Body of pancreas (tissue), 4 donors: ENCODE data around the gene RFESD. TPM values are rescaled to one million over a fixed set of nuclear protein-coding genes. Genes with fewer than 3 reads are reported as not detected.

Experiments used
- ATAC-seq: fragments of 150-250 bp; one replicate; pipeline ENCODE4 v1.9.1; 2016
- DNase-seq, 4 donors: peaks; one replicate each; pipeline ENCODE4 v3.0.0-alpha.2; 2019
- H3K27ac ChIP-seq, 4 donors: fragments of 200-600 bp; sonication (generic); 1 replicate in 3 of 4; 2 replicates in 1 of 4; pipeline versions ENCODE4 v1.5.1 to v1.6.1; 2016 to 2019; ENCODE audit warnings: mild to moderate bottlenecking in 1 of 4, mixed read lengths in 1 of 4, moderate library complexity in 1 of 4
- H3K27me3 ChIP-seq, 2 donors: fragments of 200-600 bp; sonication (generic); one replicate each; pipeline ENCODE4 v1.6.0; 2016; ENCODE audit warnings: mild to moderate bottlenecking in 1 of 2
- H3K36me3 ChIP-seq, 2 donors: fragments of 200-600 bp; sonication (generic); replicated peaks in 1 of 2; 2 replicates each; pipeline ENCODE4 v1.5.1; 2016; ENCODE audit warnings: low read depth in 2 of 2; ENCODE audit not compliant: insufficient read depth in 1 of 2
- H3K4me1 ChIP-seq: fragments of 200-600 bp; sonication (generic); one replicate; pipeline ENCODE4 v1.6.0; 2016
- H3K4me3 ChIP-seq, 2 donors: fragments of 200-600 bp; sonication (generic); 1 replicate in 1 of 2; 2 replicates in 1 of 2; pipeline ENCODE4 v1.5.1; 2016 to 2019
- H3K9me3 ChIP-seq, 3 donors: fragments of 200-600 bp; sonication (generic); 1 replicate in 2 of 3; 2 replicates in 1 of 3; pipeline ENCODE4 v1.5.1; 2016
- CTCF ChIP-seq, 7 experiments: fragments of 450-650 bp in 4 of 7; fragments of 200-600 bp in 3 of 7; sonication (generic) in 3 of 7; IDR thresholded peaks; one replicate each; pipeline ENCODE4 v1.5.1; 2016 to 2019; ENCODE audit warnings: antibody characterized with exemption in 7 of 7
- POLR2A ChIP-seq, 3 donors: fragments of 450-650 bp; IDR thresholded peaks; one replicate each; pipeline ENCODE4 v1.6.1; 2016; ENCODE audit warnings: antibody characterized with exemption in 3 of 3, mild to moderate bottlenecking in 2 of 3
- WGBS, 2 donors: methylation state at CpG; one replicate each; pipeline ENCODE4 v1.1.5; 2017; 5-methylcytosine and 5-hydroxymethylcytosine counted together
- intact Hi-C: fragments of 100-400 bp; cut with DNase I; formaldehyde crosslinking; loops from one replicate; pipeline ENCODE4 v1.15.1; 2023
- total RNA-seq, 2 donors: library from RNA; depleted of rRNA; stranded (reverse); fragments of >200 nt; gene quantifications; one replicate each; pipeline ENCODE4 v1.1.0, GENCODE V29; 2016

Gene RFESD
- total RNA-seq, 2 donors from 2014 or later = 9.3 TPM; not detected in 1

- TF ChIP-seq POLR2A (IDR thresholded peaks at IDR 0.05) (no peak), CTCF (IDR thresholded peaks at IDR 0.05) (no peak)
- peaks cover 14% of the 10 kb centered on the region for H3K4me1 ChIP-seq
- DNase-seq (no peak), ATAC-seq (no peak)
- no peak overlapping the region for H3K4me3 ChIP-seq
- no peaks in the 10 kb centered on the region for H3K9me3 ChIP-seq
- intact Hi-C loops = no loop called here
- H3K27ac ChIP-seq = no peak overlapping the region
- no peaks in the 10 kb centered on the region for H3K36me3 ChIP-seq
- 73 to 82% methylated on average over 9 of the region's 9 CpGs for WGBS, 2 donors
- H3K27me3 ChIP-seq = no peaks in the 10 kb centered on the region
These were observed 60.5 kb downstream of the RFESD start for GRCh38 chr5:95707055-95707454.

Other genes starting within 250 kb of the RFESD start
- gene SKIC3, start 91.8 kb upstream of the RFESD start, total RNA-seq = 10 to 100 TPM; 63.8 to 64.6 TPM
- 1 to 10 TPM; 4.3 to 6.2 TPM for gene ARSK, start 91.7 kb upstream of the RFESD start, total RNA-seq
- gene GPR150, start 26.7 kb upstream of the RFESD start, total RNA-seq = 1 to 10 TPM; 3.3 to 6.0 TPM
- not detected for gene SPATA9, start 36.2 kb downstream of the RFESD start, total RNA-seq
- 100 to 1,000 TPM; 153 to 196 TPM for gene RHOBTB3, start 84.6 kb downstream of the RFESD start, total RNA-seq
- 10 to 100 TPM in 1 of 2 donors, 1 to 10 TPM in 1; 8.6 to 17.6 TPM for gene GLRX, start 175.9 kb downstream of the RFESD start, total RNA-seq